ENCODE results near the gene SOX30. TPM values are rescaled to one million over a fixed set of nuclear protein-coding genes. Genes with fewer than 3 reads are reported as not detected.

Gene SOX30
- total RNA-seq, 2 experiments from 2014 or later: 0.16 to 0.29 TPM

- H3K9me3 ChIP-seq (ENCODE audit: low read length): peaks cover 9% of the 10 kb centered on the region; the same call in 1 of the 2 replicates
- no peaks in the 10 kb centered on the region; the same call in 1 of the 2 replicates for H3K36me3 ChIP-seq (ENCODE audit: insufficient read depth, low read length)
- no peak overlapping the region for H3K27ac ChIP-seq (ENCODE audit: low read depth, low read length, poor library complexity, severe bottlenecking)
- peaks cover 9% of the 10 kb centered on the region for H3K4me1 ChIP-seq (ENCODE audit: insufficient read depth, low read length, poor library complexity, severe bottlenecking)
- no peak for DNase-seq (ENCODE audit: low spot score)
- no peak overlapping the region for H3K4me2 ChIP-seq (ENCODE audit: low read length)
- intact Hi-C loops (cut with micrococcal nuclease; ENCODE audit: unreplicated experiment): no loop called here
- no peaks in the 10 kb centered on the region for H4K20me1 ChIP-seq (ENCODE audit: insufficient read depth, low read length)
- no peak overlapping the region for H2AFZ ChIP-seq (ENCODE audit: low read length)
- no peaks in the 10 kb centered on the region for H3K9me2 ChIP-seq (ENCODE audit: insufficient read depth, low read length)
- no peaks in the 10 kb centered on the region for H3K79me2 ChIP-seq (ENCODE audit: insufficient read depth, low read depth, low read length)
- BruUV-seq (replicated peaks): no TSS peak
- CTCF ChIA-PET (ENCODE audit: unreplicated experiment): no interaction called here
- POLR2A ChIA-PET: interaction anchor here (0.6 to 1.9 kb wide), 7 partner anchors 10 to 316 kb away, joined by 3 to 13 read pairs (median 3); no protein-coding TSS in a partner anchor
- TF ChIP-seq EZH2phosphoT487 (IDR thresholded peaks at IDR 0.05; ENCODE audit: borderline replicate concordance, low read depth, low read length): no peak
- TF ChIP-seq CTCF (conservative IDR thresholded peaks at IDR 0.05; ENCODE audit: low read length): no peak
- H3K4me3 ChIP-seq (ENCODE audit: low read depth, low read length, poor library complexity, severe bottlenecking): no peak overlapping the region
Observed at GRCh38 chr5:157611571-157612476, 40.4 kb downstream of the SOX30 start.

GRCh38 chr5:157610990-157611389 is 41.2 kb downstream of the SOX30 start:
- DNase-seq (ENCODE audit: low spot score): no peak

GRCh38 chr5:157608972-157609565 is 43.2 kb downstream of the SOX30 start:
- Histone ChIP-seq H3K36me3 (ENCODE audit: insufficient read depth, low read length) (no peaks in the 10 kb centered on the region; the same call in 1 of the 2 replicates), H4K20me1 (ENCODE audit: insufficient read depth, low read length) (no peaks in the 10 kb centered on the region), H3K4me3 (ENCODE audit: low read depth, low read length, poor library complexity, severe bottlenecking) (no peak overlapping the region), H3K9me2 (ENCODE audit: insufficient read depth, low read length) (no peaks in the 10 kb centered on the region), H3K9me3 (ENCODE audit: low read length) (peaks cover 9% of the 10 kb centered on the region; the same call in 1 of the 2 replicates), H3K4me2 (ENCODE audit: low read length) (no peak overlapping the region), H3K27ac (ENCODE audit: low read depth, low read length, poor library complexity, severe bottlenecking) (no peak overlapping the region), H3K4me1 (ENCODE audit: insufficient read depth, low read length, poor library complexity, severe bottlenecking) (peaks cover 13% of the 10 kb centered on the region), H2AFZ (ENCODE audit: low read length) (no peak overlapping the region), H3K79me2 (ENCODE audit: insufficient read depth, low read depth, low read length) (no peaks in the 10 kb centered on the region)
- intact Hi-C loops (cut with micrococcal nuclease; ENCODE audit: unreplicated experiment): no loop called here
- no TSS peak for BruUV-seq (replicated peaks)
- ChIA-PET CTCF (ENCODE audit: unreplicated experiment) (interaction anchor here (0.5 kb wide), 1 partner anchor 340 kb away, joined by 3 read pairs; no protein-coding TSS in a partner anchor), POLR2A (interaction anchor here (0.6 to 0.9 kb wide), 5 partner anchors 10 to 186 kb away, joined by 3 read pairs; no protein-coding TSS in a partner anchor)
- no peak for DNase-seq (ENCODE audit: low spot score)
- TF ChIP-seq EZH2phosphoT487 (IDR thresholded peaks at IDR 0.05; ENCODE audit: borderline replicate concordance, low read depth, low read length) (no peak), CTCF (conservative IDR thresholded peaks at IDR 0.05; ENCODE audit: low read length) (no peak)

More at GRCh38 chr5:157610990-157611389, 41.2 kb downstream of the SOX30 start:
- H3K4me1 ChIP-seq (ENCODE audit: insufficient read depth, low read length, poor library complexity, severe bottlenecking): peaks cover 9% of the 10 kb centered on the region
- no peak overlapping the region for H3K4me2 ChIP-seq (ENCODE audit: low read length)
- BruUV-seq (replicated peaks): no TSS peak
- H2AFZ ChIP-seq (ENCODE audit: low read length): no peak overlapping the region
- no peak overlapping the region for H3K27ac ChIP-seq (ENCODE audit: low read depth, low read length, poor library complexity, severe bottlenecking)
- H3K79me2 ChIP-seq (ENCODE audit: insufficient read depth, low read depth, low read length): no peaks in the 10 kb centered on the region
- H3K9me3 ChIP-seq (ENCODE audit: low read length): peaks cover 9% of the 10 kb centered on the region; the same call in 1 of the 2 replicates
- H3K9me2 ChIP-seq (ENCODE audit: insufficient read depth, low read length): no peaks in the 10 kb centered on the region
- CTCF ChIA-PET (ENCODE audit: unreplicated experiment): no interaction called here
- no peaks in the 10 kb centered on the region for H4K20me1 ChIP-seq (ENCODE audit: insufficient read depth, low read length)
- POLR2A ChIA-PET: interaction anchor here (0.6 to 1.9 kb wide), 5 partner anchors 11 to 123 kb away, joined by 3 to 13 read pairs (median 3); no protein-coding TSS in a partner anchor
- H3K4me3 ChIP-seq (ENCODE audit: low read depth, low read length, poor library complexity, severe bottlenecking): no peak overlapping the region
- TF ChIP-seq EZH2phosphoT487 (IDR thresholded peaks at IDR 0.05; ENCODE audit: borderline replicate concordance, low read depth, low read length): no peak
- intact Hi-C loops (cut with micrococcal nuclease; ENCODE audit: unreplicated experiment): no loop called here
- H3K36me3 ChIP-seq (ENCODE audit: insufficient read depth, low read length): no peaks in the 10 kb centered on the region; the same call in 1 of the 2 replicates
